Measurements from ENCODE around the gene FANCC.
"Not testable (repeated sequence)": the region's sequence is repeated elsewhere in the genome, so short reads cannot be mapped to it uniquely, and the experiment has no call there.

The FANCC gene

GRCh38 chr9:95284162-95285080, 33.1 kb downstream of the FANCC start:
- DNase-seq (ENCODE audit: low read depth in 2 of 3, low spot score in 2 of 3), result no peak

DNA sequence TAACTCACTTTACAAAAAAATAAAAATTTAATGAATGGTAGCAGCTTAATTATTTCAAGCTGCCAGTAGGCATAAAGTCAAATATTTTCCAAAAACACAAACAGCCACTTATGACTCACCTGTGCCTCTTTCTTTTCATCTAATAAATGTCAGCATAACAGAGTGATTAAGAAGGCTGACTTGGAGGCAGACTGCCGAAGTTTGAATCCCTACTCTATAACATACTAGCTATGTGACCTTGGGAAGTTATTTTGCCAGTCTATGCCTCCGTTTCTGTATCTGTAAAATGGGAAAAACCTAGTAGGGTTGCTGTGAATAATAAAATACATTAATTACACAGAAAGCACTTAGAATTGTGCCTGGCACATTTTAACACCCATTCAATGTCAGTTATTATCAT, 33.8 kb downstream of the FANCC start:
- no peak for DNase-seq (ENCODE audit: low read depth in 2 of 3, low spot score in 2 of 3)

- no peak for DNase-seq (ENCODE audit: low read depth in 2 of 3, low spot score in 2 of 3)
Observed at GRCh38 chr9:95282332-95282731, 35.2 kb downstream of the FANCC start.

GRCh38 chr9:95280745-95281144, 36.8 kb downstream of the FANCC start:
- no peak for DNase-seq (ENCODE audit: low read depth in 2 of 3, low spot score in 2 of 3)

DNA sequence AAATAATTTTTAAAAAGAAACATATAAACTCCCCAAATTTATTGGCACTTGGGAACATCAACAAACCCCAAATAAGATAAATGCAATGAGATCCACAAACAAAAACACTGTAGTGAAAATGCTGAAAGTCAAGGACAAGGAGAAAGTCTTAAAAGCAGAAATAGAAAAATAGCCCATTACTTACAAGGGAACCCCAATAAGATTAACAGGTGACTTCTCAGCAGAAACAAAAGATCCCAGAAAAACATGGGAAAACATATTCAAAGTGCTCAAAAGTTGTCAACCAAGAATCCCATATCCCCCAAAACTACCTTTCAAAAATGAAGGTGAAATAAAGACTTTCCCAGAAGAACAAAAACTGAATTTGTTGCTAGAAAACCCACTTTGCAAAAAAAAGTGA, 40.0 kb downstream of the FANCC start:
- DNase-seq (ENCODE audit: low read depth in 2 of 3, low spot score in 2 of 3), result no peak

- no peak for DNase-seq (ENCODE audit: low read depth in 2 of 3, low spot score in 2 of 3)
Observed at GRCh38 chr9:95276395-95276954, 41.0 kb downstream of the FANCC start.

DNA sequence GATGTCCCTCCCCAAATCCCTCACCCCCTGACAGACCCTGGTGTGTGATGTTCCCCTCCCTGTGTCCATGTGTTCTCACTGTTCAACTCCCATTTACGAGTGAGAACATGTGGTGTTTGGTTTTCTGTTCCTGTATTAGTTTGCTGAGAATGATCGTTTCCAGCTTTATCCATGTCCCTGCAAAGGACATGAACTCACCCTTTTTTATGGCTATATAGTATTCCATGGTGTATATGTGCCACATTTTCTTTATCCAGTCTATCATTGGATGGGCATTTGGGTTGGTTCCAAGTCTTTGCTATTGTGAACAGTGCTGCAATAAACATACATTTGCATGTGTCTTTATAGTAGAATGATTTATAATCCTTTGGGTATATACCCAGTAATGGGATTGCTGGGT, 43.3 kb downstream of the FANCC start:
- not testable (repeated sequence) for DNase-seq (ENCODE audit: low read depth in 2 of 3, low spot score in 2 of 3)

DNA sequence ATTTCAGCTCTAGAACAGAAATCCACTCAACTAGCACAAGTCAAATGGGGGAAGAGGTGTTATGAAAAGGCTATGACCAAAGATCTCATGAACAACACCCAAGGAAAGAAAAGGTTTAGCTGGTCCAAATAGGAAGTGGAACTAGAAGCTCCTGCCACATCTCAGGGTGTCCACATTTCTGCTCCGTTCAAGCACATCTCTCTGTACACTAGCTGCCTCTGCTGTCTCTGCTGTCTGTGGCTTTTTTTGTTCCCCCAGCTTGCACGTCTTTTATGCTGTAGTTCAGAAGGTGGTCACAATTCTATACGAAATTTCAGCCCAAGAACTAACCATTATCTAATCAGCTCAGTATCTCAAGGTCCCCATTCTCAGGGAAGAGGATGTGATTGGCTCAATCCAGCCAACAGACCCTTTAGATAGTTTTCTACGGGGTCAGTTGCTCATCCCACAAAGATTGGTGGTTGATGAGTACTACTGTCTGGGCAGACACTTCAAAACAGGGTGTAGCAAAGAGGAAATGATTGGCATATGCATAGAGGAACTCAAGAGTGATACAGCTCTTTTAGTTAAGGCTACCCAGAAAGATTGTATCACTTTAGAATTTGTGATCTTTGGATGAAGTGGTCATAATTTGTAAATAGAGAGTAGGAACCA, 44.0 kb downstream of the FANCC start:
- DNase-seq (ENCODE audit: low read depth in 2 of 3, low spot score in 2 of 3), result no peak

DNA sequence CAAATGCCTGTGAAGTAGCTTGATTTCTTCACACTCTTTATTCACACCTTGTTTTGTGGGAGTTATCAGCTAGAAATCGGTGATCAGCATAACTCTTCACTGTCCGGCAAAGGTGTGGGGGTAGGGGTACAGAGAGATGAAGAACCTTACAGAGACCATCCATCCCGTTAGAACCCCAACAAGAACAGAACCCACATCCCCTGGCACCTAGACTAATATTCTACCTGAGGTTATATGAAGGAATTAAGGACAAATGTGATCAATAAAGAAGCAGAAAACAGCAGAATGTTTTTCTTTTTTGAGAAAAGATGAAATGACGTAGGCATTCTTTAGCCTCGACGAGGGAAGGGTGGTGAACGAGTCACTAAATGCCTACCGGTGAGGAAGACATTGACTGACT, 44.7 kb downstream of the FANCC start:
- DNase-seq (ENCODE audit: low read depth in 2 of 3, low spot score in 2 of 3), result no peak

DNA sequence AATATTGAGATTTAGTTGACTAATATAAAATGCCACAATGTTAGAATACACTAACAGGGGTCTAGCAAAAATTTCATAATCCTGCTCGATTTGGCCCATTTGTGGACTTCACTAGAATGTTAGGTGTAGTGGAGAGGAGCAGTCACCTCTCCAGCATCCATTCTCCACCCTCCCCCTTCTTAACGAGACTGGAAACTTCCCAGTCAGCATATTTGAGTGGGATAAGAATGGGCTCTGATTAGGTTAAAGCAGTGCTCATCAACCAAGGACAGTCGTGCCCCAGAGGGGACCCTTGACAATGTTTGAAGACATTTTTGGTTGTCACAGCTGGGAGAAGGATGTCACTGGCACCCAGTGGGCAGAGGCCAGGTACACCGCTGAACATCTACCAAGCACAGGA, 46.7 kb downstream of the FANCC start:
- DNase-seq (ENCODE audit: low read depth in 2 of 3, low spot score in 2 of 3), result no peak

GRCh38 chr9:95269803-95270773, 47.4 kb downstream of the FANCC start:
- not testable (repeated sequence) for DNase-seq (ENCODE audit: low read depth in 2 of 3, low spot score in 2 of 3)

DNA sequence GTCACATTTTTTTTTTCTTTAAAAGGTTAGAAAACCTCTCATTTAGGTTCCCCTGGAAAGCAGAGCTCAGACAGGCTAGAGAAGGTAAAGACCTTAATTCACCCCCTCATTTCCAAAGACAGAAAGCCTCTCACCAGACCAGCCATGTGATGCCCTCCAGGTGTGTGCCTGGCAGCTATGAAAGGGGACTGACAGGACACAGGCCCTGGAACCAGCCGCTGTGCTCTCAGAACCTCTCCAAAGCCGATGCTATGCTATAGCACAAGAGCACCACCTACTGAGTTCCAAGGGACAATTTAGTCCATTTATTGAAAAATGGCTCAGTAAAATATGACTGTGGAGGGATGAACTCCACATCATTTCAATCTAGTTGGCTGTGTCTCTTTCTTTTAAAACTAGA, 48.8 kb downstream of the FANCC start:
- DNase-seq (ENCODE audit: low read depth in 2 of 3, low spot score in 2 of 3), result no peak

- no peak for DNase-seq (ENCODE audit: low read depth in 2 of 3, low spot score in 2 of 3)
Observed at GRCh38 chr9:95266649-95267048, 50.9 kb downstream of the FANCC start.

- DNase-seq (ENCODE audit: low read depth in 2 of 3, low spot score in 2 of 3), result no peak
Observed at GRCh38 chr9:95265960-95266359, 51.5 kb downstream of the FANCC start.

DNA sequence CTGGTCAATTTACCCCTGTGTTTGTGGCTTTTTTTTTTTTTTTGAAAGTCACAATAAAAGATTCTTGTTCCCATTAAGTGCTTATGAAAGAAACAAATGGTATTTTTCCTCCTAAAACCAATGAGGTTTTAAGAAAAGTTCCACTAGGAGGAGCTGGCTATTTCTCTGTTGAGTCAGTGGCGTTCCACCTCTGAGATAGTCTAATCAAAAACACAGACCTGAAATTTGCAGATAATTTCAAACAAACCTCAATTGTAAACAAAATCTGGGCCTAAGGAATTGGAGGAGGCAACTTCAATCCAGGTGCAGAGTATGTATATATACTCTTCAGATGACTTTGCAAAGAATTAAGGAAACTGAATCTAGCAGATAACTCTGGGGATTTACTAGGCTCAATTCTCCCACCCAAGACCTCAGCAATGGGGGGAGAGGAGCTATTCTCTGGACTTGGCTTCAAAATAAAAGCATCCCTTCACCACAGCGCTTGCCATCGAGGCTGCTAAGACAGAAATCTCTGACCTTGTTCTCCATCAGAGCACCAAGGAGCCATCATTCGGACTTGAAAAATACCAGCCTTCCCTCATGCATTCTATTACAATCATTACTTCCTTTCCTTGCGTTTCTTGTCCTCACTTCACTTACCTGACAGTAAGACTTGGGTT, 52.4 kb downstream of the FANCC start:
- DNase-seq (ENCODE audit: low read depth in 2 of 3, low spot score in 2 of 3), result no peak

GRCh38 chr9:95261890-95262289, 55.6 kb downstream of the FANCC start:
- no peak for DNase-seq (ENCODE audit: low read depth in 2 of 3, low spot score in 2 of 3)

DNA sequence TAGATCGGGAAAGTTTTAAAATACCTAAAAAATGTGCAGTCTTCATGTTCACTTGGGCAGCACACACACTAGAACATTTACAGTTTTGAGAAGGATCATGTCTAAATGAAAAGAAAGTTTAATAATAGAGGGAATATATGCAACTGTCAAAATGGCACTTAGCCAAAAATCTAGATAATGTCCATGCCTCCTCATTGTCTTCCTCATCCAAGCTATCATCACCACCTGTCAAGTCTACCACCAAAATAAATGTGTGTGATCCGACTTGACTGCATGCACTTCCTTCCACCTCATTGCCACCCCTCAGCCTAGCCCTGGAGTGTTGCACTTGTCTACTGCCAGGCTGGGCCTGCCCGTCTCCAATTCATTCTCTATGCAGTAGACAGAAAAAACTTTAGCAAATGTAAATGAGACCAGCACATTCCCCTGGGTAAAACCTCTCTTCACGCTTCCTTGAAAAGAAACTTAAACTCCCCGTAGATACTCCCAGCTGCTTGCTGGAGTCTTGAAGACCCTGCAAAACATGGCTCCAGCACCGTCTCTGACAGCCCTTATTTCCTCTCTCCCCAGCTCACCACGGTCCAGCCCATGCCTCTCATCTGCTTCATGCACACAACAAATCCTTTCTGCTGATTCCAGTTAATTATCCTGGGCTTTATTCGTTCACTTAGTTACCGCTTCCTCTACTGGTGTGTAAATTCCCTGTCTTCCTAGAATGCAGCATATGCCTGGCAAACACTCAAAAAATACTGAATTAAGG, 66.9 kb downstream of the FANCC start:
- no peak for DNase-seq (ENCODE audit: low read depth in 2 of 3, low spot score in 2 of 3)

DNA sequence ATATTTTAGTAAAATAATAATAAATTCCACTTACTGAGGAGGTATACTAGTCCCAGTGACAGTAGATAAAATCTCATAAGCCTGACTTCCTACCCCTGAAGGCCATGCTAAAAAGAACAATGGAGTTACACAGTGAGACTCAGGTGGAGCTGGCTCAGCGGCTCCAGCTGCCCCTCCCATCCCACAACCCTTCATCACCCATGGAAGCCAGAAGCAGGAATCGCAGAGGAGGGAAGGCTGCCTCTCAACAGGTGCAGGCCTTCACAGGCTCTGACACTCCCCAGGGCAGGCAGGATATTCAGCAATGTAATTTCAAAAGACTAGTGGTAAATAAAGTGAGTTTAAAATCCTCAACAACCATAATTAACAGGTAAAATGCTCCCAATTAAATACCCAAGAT, 67.5 kb downstream of the FANCC start:
- no peak for DNase-seq (ENCODE audit: low read depth in 2 of 3, low spot score in 2 of 3)

GRCh38 chr9:95246547-95246946, 71.0 kb downstream of the FANCC start:
- DNase-seq (ENCODE audit: low read depth in 2 of 3, low spot score in 2 of 3), result no peak

GRCh38 chr9:95242613-95243012, 74.9 kb downstream of the FANCC start:
- DNase-seq (ENCODE audit: low read depth in 2 of 3, low spot score in 2 of 3), result no peak
